SU-DHL-6 (cell line): Measurements from ENCODE around the gene CXCL12.

Experiments
- H2AFZ ChIP-seq: fragments of 200-600 bp; sonication (generic); 2 replicates; pipeline ENCODE4 v1.6.1; 2014; ENCODE audit warnings: low read depth, mild to moderate bottlenecking, moderate library complexity, mixed read lengths, antibody characterized with exemption, low read length; ENCODE audit not compliant: severe bottlenecking
- H3F3A ChIP-seq: fragments of 200-600 bp; shearing (Covaris generic); 2 replicates; pipeline ENCODE4 v1.6.0; 2016; ENCODE audit warnings: antibody characterized with exemption, mild to moderate bottlenecking; ENCODE audit not compliant: insufficient read depth
- H3K27ac ChIP-seq: fragments of 200-600 bp; sonication (generic); 2 replicates; pipeline ENCODE4 v1.5.1; 2016; ENCODE audit warnings: low read depth, mild to moderate bottlenecking, low read length, moderate library complexity, mixed read lengths
- H3K27me3 ChIP-seq: fragments of 200-600 bp; sonication (generic), shearing (Covaris generic); 2 replicates; pipeline ENCODE4 v1.6.0; 2014; ENCODE audit warnings: mild to moderate bottlenecking, low read length
- H3K36me3 ChIP-seq: fragments of 200-600 bp; sonication (generic); 2 replicates; pipeline ENCODE4 v1.6.1; 2014; ENCODE audit warnings: mild to moderate bottlenecking, low read length, mixed read lengths
- H3K4me2 ChIP-seq: fragments of 300-600, 200-600 bp; shearing (Covaris generic), sonication (generic); 2 replicates; pipeline ENCODE4 v1.6.0; 2014; ENCODE audit warnings: low read length, low read depth, mild to moderate bottlenecking; ENCODE audit not compliant: poor library complexity, severe bottlenecking
- H3K4me3 ChIP-seq: fragments of 200-600 bp; sonication (generic); 2 replicates; pipeline ENCODE4 v1.5.1; 2014; ENCODE audit warnings: antibody characterized with exemption, low read length, mild to moderate bottlenecking, mixed read lengths; ENCODE audit not compliant: insufficient read depth, poor library complexity, severe bottlenecking
- H3K79me2 ChIP-seq: fragments of 200-600 bp; sonication (generic); 2 replicates; pipeline ENCODE4 v1.6.1; 2014; ENCODE audit warnings: mild to moderate bottlenecking, low read length, moderate library complexity; ENCODE audit not compliant: insufficient read depth
- H3K9ac ChIP-seq: fragments of 200-600 bp; sonication (generic); 2 replicates; pipeline ENCODE4 v1.7.0; 2014; ENCODE audit warnings: mild to moderate bottlenecking, low read length
- H3K9me2 ChIP-seq: fragments of 200-600 bp; sonication (generic); replicated peaks from 2 replicates; pipeline ENCODE4 v1.6.1; 2014; ENCODE audit warnings: low read length; ENCODE audit not compliant: insufficient read depth
- H3K9me3 ChIP-seq: fragments of 200-600 bp; sonication (generic); 2 replicates; pipeline ENCODE4 v1.6.1; 2014; ENCODE audit warnings: low read length, mixed read lengths; ENCODE audit not compliant: insufficient read depth
- H4K20me1 ChIP-seq: fragments of 200-600 bp; sonication (generic); 2 replicates; pipeline ENCODE4 v1.6.1; 2014; ENCODE audit warnings: low read depth, mild to moderate bottlenecking, antibody characterized with exemption, low read length, moderate library complexity, mixed read lengths
- EZH2phosphoT487 ChIP-seq: fragments of 200-600 bp; sonication (generic), shearing (Covaris generic); conservative IDR thresholded peaks from 2 replicates; pipeline ENCODE4 v1.6.1; 2018; ENCODE audit warnings: mild to moderate bottlenecking, antibody characterized with exemption, low read length, moderate library complexity, mixed read lengths
- TF ChIP-seq, protein P1 (sequence below): fragments of 200-600 bp; sonication (generic); IDR thresholded peaks from one replicate; pipeline ENCODE4 v1.5.1; 2017; ENCODE audit warnings: antibody characterized with exemption, mild to moderate bottlenecking, low read length, moderate library complexity; ENCODE audit not compliant: insufficient read depth, poor library complexity, severe bottlenecking

Gene CXCL12

DNA sequence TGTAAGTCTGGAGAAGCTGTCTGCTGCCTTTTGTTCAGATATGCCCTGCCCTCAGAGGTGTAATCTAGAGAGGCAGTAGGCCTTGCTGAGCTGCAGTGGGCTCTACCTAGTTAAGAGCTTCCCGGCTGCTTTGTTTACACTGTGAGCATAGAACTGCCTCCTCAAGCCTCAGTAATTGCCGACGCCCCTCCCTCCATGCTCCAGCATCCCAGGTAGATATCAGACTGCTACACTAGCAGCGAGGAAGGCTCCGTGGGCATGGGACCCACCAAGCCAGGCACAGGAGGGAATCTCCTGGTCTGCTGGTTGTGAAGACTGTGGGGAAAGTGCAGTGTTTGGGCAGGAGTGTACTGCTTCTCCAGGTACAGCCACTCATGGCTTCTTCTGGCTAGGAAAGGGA is 26.4 kb upstream of the CXCL12 start:
- H3K4me2 ChIP-seq: no peak overlapping the region

DNA sequence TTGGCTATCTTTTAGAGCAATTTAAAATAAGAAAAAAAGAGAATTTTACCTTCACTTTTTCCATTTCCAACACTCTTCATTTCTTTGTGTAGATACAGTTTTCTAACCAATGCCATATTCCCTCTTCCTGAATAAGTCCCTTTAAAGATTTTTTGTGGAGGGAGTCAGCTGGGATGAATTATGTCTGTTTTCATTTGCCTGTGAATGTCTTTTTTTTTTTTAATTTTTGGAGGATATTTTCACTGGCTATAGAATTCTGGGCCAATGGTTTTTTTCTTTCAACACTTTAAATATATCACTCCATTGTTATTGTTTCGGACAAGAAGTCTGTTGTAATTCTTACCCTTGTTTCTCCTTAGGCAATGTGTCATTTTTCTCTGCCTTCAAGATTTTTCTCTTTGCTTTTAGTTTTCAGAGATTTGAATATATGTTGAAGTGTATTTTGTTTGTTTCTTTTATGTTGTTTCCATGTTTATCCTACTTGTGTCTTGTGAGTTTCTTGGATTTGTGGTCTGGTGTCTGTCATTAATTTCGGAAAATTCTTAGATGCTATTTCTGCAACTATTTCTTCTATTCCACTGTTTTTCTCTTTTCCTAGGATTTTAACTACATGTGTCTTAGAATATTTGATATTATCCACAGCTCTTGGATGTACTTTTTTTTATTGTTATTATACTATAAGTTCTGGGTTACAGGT is 20.0 kb upstream of the CXCL12 start:
- no peaks in the 10 kb centered on the region for H3K9me3 ChIP-seq
- no peaks in the 10 kb centered on the region for H3K27me3 ChIP-seq
- no peak overlapping the region for H3K9ac ChIP-seq
- H3K27ac ChIP-seq: no peak overlapping the region
- H3K9me2 ChIP-seq: no peaks in the 10 kb centered on the region
- TF ChIP-seq, protein P1, sequence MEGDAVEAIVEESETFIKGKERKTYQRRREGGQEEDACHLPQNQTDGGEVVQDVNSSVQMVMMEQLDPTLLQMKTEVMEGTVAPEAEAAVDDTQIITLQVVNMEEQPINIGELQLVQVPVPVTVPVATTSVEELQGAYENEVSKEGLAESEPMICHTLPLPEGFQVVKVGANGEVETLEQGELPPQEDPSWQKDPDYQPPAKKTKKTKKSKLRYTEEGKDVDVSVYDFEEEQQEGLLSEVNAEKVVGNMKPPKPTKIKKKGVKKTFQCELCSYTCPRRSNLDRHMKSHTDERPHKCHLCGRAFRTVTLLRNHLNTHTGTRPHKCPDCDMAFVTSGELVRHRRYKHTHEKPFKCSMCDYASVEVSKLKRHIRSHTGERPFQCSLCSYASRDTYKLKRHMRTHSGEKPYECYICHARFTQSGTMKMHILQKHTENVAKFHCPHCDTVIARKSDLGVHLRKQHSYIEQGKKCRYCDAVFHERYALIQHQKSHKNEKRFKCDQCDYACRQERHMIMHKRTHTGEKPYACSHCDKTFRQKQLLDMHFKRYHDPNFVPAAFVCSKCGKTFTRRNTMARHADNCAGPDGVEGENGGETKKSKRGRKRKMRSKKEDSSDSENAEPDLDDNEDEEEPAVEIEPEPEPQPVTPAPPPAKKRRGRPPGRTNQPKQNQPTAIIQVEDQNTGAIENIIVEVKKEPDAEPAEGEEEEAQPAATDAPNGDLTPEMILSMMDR: no peak
- TF ChIP-seq EZH2phosphoT487: no peak
- H4K20me1 ChIP-seq: no peaks in the 10 kb centered on the region
- no peak overlapping the region for H2AFZ ChIP-seq
- no peak overlapping the region for H3K4me3 ChIP-seq
- H3K79me2 ChIP-seq: no peaks in the 10 kb centered on the region
- no peaks in the 10 kb centered on the region for H3F3A ChIP-seq
- H3K4me2 ChIP-seq: no peak overlapping the region
- no peaks in the 10 kb centered on the region for H3K36me3 ChIP-seq

More for the DNA sequence above, 26.4 kb upstream of the CXCL12 start:
- H3K9ac ChIP-seq: no peak overlapping the region
- H3K36me3 ChIP-seq: no peaks in the 10 kb centered on the region
- H3K27me3 ChIP-seq: no peaks in the 10 kb centered on the region
- no peak overlapping the region for H3K27ac ChIP-seq
- no peak overlapping the region for H3K4me3 ChIP-seq
- H3K9me3 ChIP-seq: no peaks in the 10 kb centered on the region
- TF ChIP-seq, protein P1: no peak
- no peak for TF ChIP-seq EZH2phosphoT487
- H3K9me2 ChIP-seq: no peaks in the 10 kb centered on the region
- H3K79me2 ChIP-seq: no peaks in the 10 kb centered on the region
- H3F3A ChIP-seq: no peaks in the 10 kb centered on the region
- H4K20me1 ChIP-seq: no peaks in the 10 kb centered on the region
- H2AFZ ChIP-seq: no peak overlapping the region

DNA sequence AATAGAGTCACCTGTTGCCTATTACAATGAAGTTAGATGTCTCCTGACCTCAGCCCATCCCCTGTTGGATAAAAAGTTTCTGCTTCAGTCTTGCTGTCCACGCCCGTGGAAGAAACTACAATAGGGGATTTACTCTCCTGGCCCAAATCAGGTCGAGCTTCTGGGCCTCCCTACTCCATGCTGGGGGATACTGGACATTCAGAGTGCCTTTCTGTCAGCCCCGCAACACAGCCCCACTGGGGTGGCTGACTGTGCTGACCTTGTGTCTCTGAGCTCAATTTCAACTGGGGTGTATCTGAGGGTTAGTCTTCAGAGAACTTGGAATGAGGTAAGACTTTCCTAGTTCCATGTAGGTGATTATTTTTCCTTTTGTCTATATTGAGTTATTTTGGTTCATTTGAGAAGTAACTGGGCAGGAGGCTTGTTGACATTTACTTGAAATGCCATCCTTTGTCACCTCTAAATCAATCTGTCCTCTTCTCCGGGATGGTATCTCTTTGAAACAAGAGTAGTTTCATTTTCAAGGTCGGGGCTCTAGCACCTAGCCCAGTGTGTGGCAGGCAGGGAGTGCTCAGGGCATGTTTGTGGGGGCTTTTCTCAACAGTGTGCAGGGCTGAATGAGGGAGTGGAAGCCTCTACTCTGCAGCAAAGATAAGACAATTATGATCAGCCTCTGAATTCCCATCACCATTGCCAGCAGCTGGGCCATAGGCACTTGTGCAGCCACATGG is 17.7 kb upstream of the CXCL12 start:
- H3K9me2 ChIP-seq: no peaks in the 10 kb centered on the region
- H3K9me3 ChIP-seq: no peaks in the 10 kb centered on the region
- no peak overlapping the region for H3K9ac ChIP-seq
- H3K4me3 ChIP-seq: no peak overlapping the region
- H3K4me2 ChIP-seq: no peak overlapping the region
- TF ChIP-seq, protein P1: no peak
- no peak for TF ChIP-seq EZH2phosphoT487
- H2AFZ ChIP-seq: no peak overlapping the region
- H3K27me3 ChIP-seq: no peaks in the 10 kb centered on the region
- H4K20me1 ChIP-seq: no peaks in the 10 kb centered on the region
- no peaks in the 10 kb centered on the region for H3F3A ChIP-seq
- H3K27ac ChIP-seq: no peak overlapping the region
- H3K36me3 ChIP-seq: no peaks in the 10 kb centered on the region
- no peaks in the 10 kb centered on the region for H3K79me2 ChIP-seq
